Neuron (in vitro differentiated cells): ENCODE data around the gene FMN2.

Source experiments
- H2AFZ ChIP-seq: one replicate; pipeline ENCODE4 v1.6.1; 2013; ENCODE audit warnings: low read depth, mild to moderate bottlenecking, inconsistent platforms, low read length, moderate library complexity
- H3K27me3 ChIP-seq: one replicate; pipeline ENCODE4 v1.6.1; 2013; ENCODE audit warnings: low read length; ENCODE audit not compliant: insufficient read depth
- H3K36me3 ChIP-seq: one replicate; pipeline ENCODE4 v1.6.1; 2013; ENCODE audit warnings: low read length; ENCODE audit not compliant: insufficient read depth
- H3K4me1 ChIP-seq: one replicate; pipeline ENCODE4 v1.6.1; 2013; ENCODE audit warnings: low read length; ENCODE audit not compliant: insufficient read depth
- H3K4me3 ChIP-seq: 2 replicates; pipeline ENCODE4 v1.5.1; 2013; ENCODE audit warnings: mild to moderate bottlenecking, low read length, moderate library complexity
- H3K9me3 ChIP-seq: one replicate; pipeline ENCODE4 v1.6.1; 2013; ENCODE audit warnings: low read length

Gene FMN2

DNA sequence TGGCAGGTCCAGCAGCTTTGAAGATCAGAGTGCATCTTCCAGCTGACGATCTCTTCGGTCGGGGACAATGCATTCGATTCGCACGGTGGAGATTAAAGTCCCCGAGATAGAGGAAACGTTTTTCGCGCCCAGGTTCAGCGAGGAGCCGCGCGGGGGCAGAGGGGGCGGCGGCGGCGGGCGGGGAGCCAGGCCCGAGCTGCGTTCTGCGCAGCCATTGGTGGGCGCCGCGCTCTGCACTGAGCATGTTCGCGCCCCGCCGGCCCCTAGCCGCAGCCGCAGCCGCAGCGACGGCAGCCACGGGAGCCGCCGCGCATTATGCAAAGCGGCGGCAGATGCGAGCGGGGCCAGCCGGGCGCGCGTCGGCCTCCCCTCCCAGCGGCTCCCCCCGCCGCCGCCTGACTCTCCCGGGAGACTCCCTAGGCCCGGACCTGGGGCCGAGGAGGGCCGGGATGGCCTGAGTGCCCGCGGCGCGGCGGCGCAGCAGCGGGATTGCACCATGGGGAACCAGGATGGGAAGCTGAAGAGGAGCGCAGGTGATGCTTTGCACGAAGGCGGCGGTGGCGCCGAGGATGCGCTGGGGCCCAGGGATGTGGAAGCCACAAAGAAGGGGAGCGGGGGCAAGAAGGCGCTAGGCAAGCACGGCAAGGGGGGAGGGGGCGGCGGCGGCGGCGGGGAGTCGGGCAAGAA lies at the start of gene FMN2:
Gene FMN2 (plus strand): TSS at position 270 of the 687 bp plus-strand sequence. CDS start 227 bp downstream, at position 497.
- H3K27me3 ChIP-seq, result no peaks in the 10 kb centered on the region

DNA sequence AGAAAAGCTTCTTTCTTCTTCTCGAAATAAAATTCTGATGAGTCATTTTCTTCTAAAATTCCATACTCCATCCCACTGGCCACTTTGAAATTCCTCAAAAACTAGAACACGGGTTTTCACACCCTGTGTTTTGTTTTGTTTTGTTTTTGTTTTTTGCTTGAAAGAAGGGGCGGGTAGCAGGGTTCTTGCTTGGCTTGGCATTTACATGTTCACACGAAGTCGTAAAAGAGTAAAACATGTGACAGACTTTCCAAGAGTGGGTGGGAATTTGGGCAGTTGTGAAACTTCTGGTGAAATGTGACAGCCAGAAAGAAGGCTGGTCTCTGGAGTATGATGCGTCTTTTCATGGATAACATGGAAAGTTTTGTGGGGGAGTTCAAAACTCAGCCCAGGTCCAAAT lies 47.1 kb upstream of the FMN2 start:
- Histone ChIP-seq H3K27me3 (no peaks in the 10 kb centered on the region), H3K4me3 (no peak overlapping the region), H3K36me3 (no peaks in the 10 kb centered on the region), H2AFZ (no peak overlapping the region), H3K9me3 (peaks cover 1% of the 10 kb centered on the region), H3K4me1 (no peaks in the 10 kb centered on the region)

More for the DNA sequence above, at the start of gene FMN2:
- Histone ChIP-seq H3K4me1 (peaks cover 47% of the 10 kb centered on the region), H3K9me3 (no peaks in the 10 kb centered on the region), H3K4me3 (peak within 1 kb of the TSS; percentile 99), H3K36me3 (peaks cover 21% of the 10 kb centered on the region), H2AFZ (no peak within 1 kb of the TSS)

DNA sequence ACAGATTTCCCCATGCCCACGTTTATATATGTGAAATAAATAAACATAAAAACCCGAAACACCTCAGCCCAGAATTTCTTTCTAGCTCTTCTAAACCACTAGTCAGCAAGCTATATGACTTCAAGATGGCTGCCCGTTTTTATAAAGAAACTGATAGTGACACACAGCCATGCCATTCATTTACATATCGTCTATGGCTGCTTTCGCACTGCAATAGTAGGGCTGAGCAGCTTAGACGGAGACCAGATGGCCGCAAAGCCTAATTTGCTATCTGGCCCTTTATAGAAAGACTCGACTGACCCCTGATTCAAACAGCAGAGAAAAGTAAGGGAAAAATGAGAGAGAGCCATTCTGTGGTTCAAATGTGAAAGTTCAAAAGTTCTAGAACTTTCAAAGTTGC lies 45.7 kb upstream of the FMN2 start:
- Histone ChIP-seq H3K9me3 (peaks cover 1% of the 10 kb centered on the region), H3K4me1 (no peaks in the 10 kb centered on the region), H2AFZ (no peak overlapping the region), H3K27me3 (no peaks in the 10 kb centered on the region), H3K4me3 (no peak overlapping the region), H3K36me3 (no peaks in the 10 kb centered on the region)

DNA sequence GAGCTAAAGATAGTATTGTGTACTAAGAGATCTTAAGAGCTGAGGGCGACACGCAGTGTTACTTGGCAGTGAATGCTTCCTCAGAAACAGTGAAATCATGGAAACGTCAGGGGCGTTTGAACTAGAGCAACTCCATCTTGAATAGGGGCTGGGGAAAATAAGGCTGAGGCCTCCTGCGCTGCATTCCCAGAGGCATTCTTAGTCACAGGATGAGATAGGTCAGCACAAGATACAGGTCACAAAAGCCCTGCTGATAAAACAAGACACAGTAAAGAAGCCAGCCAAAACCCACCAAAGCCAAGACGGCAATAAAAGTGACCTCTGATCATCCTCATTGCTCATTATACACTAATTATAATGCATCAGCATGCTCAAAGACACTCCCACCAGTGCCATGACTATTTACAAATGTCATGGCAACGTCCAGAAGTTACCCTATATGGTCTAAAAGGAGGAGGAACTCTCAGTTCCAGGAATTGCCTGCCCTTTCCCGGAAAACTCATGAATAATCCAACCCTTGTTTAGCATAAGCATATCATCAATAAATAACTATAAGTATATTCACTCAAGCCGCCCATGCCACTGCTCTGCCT lies 37.5 kb upstream of the FMN2 start:
- Histone ChIP-seq H3K4me1 (peaks cover 46% of the 10 kb centered on the region), H3K36me3 (no peaks in the 10 kb centered on the region), H3K27me3 (no peaks in the 10 kb centered on the region), H3K9me3 (no peaks in the 10 kb centered on the region), H2AFZ (no peak overlapping the region), H3K4me3 (no peak overlapping the region)

DNA sequence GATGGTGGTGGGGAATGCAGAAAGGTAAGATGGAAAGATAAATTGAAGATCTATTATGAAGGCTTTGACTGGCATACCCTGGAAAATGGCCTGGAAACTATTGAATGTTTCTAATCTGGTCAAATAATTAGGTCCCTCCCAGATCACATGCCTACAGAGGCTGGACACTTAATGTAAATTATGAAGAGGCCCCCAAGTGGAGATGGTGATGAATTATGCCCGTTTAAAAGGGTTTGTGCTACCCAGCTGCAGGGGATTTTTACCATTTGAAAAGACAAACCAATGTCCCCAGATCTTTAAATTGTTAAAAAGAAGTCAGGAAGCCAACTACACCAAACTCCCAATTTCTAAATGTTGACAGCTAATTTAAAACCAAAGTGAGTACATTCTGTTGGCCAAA lies 35.7 kb upstream of the FMN2 start:
- H3K4me1 ChIP-seq, result peaks cover 46% of the 10 kb centered on the region
- H2AFZ ChIP-seq, result no peak overlapping the region
- no peaks in the 10 kb centered on the region for H3K9me3 ChIP-seq
- no peak overlapping the region for H3K4me3 ChIP-seq
- H3K36me3 ChIP-seq, result no peaks in the 10 kb centered on the region
- H3K27me3 ChIP-seq, result no peaks in the 10 kb centered on the region

DNA sequence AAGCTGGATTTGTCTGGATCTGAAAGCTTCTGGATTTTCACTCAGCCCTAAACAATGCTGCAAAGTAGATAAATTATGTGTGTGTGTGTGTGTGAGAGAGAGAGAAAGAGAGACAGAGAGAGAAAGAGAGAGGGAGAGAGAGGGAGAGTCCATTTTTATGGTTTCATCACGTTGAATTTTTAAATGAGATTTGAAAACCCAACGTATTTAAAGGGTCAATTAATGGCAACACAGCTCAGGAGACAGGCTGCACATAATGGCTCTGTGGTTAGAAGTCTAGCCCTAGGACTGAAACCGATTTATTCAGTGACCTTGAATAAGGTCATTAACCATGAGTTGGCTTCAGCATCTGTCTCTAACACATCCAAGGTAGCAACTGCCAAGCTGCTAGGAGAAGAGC lies 35.3 kb upstream of the FMN2 start:
- no peaks in the 10 kb centered on the region for H3K36me3 ChIP-seq
- H3K4me3 ChIP-seq, result no peak overlapping the region
- no peaks in the 10 kb centered on the region for H3K27me3 ChIP-seq
- no peak overlapping the region for H2AFZ ChIP-seq
- peaks cover 46% of the 10 kb centered on the region for H3K4me1 ChIP-seq
- no peaks in the 10 kb centered on the region for H3K9me3 ChIP-seq

DNA sequence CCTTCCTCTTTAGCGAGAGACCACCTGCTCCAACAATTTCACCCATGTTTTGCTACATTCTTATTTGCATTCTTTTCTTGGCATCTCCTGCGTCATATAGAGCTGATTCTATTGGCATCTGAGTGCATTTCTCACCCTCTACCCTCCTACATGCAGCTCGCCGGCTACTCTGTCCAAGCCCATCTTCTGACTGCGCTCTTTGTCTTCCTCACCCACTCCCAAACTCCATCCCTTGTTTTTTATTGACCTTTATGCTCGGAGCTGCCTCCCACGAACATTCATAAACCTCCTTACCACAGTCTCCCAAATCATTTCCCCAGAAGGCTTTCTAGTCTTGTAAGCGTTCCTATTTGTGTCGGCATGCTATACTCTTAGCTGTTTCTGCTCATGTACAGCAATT lies 33.6 kb upstream of the FMN2 start:
- H3K27me3 ChIP-seq, result no peaks in the 10 kb centered on the region
- H3K9me3 ChIP-seq, result no peaks in the 10 kb centered on the region
- no peaks in the 10 kb centered on the region for H3K36me3 ChIP-seq
- no peak overlapping the region for H2AFZ ChIP-seq
- H3K4me1 ChIP-seq, result peaks cover 43% of the 10 kb centered on the region
- no peak overlapping the region for H3K4me3 ChIP-seq

DNA sequence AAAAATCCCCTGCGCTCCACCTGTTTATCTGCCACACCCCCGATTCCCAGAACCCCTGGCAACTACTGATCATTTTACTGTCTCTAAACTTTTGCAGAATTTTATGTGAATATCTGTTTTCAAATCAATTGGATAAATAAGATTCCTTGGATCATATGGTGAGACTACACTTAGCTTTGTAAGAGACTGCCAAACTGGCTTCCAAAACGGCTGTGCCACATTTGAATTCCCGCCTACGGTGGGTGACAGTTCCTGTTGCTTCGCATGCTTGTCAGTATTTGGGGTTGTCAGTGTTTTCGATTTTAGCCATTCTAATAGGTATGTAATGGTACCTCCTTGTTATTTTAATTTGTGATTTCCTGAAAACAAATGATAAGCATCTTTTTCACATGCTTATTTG lies 22.7 kb upstream of the FMN2 start:
- Histone ChIP-seq H2AFZ (no peak overlapping the region), H3K9me3 (no peaks in the 10 kb centered on the region)

DNA sequence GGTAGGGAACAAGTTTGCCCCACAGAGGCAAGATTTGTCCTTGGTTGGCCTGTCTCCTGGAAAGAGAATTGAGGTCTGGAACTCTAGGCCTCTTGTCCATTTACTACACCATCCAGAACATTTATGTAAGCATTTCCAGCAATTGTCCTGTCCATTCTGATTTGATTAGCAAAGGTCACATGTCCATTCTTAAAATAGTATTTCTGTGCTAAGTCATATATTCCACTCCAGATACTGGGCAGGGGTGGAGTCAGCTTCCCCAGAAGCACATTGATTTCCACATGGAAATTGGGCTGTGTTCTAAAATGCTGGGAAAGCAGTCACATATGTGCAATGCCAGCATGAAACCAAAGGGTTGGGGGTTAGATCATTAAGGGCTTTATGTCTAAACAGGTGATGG lies 21.5 kb upstream of the FMN2 start:
- H2AFZ ChIP-seq, result no peak overlapping the region
- H3K27me3 ChIP-seq, result no peaks in the 10 kb centered on the region

More for the DNA sequence above, 22.7 kb upstream of the FMN2 start:
- no peaks in the 10 kb centered on the region for H3K36me3 ChIP-seq
- no peak overlapping the region for H3K4me3 ChIP-seq
- H3K4me1 ChIP-seq, result peaks cover 5% of the 10 kb centered on the region
- H3K27me3 ChIP-seq, result no peaks in the 10 kb centered on the region

DNA sequence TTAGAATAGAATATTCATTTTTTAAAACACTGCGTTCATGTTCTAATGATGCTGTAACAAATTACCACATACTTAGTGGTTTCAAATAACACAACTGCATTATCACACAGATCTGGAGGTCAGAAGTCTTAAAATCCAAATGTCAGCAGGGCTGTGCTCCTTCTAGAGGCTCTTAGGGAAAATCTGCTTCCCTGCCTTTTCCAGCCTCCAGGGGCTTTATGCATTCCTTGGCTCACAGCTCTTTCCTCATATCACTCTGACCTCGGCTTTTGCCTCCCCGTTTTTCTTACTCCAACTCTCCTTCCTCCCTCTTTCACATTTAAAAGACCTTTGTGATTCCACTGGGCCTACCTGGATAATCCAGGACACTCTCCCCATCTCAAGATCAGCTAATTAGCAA lies 18.6 kb upstream of the FMN2 start:
- Histone ChIP-seq H2AFZ (no peak overlapping the region), H3K4me1 (peaks cover 25% of the 10 kb centered on the region), H3K36me3 (no peaks in the 10 kb centered on the region), H3K27me3 (no peaks in the 10 kb centered on the region), H3K9me3 (peaks cover 2% of the 10 kb centered on the region), H3K4me3 (no peak overlapping the region)

More for the DNA sequence above, 21.5 kb upstream of the FMN2 start:
- Histone ChIP-seq H3K36me3 (no peaks in the 10 kb centered on the region), H3K9me3 (no peaks in the 10 kb centered on the region), H3K4me1 (peaks cover 17% of the 10 kb centered on the region), H3K4me3 (no peak overlapping the region)

DNA sequence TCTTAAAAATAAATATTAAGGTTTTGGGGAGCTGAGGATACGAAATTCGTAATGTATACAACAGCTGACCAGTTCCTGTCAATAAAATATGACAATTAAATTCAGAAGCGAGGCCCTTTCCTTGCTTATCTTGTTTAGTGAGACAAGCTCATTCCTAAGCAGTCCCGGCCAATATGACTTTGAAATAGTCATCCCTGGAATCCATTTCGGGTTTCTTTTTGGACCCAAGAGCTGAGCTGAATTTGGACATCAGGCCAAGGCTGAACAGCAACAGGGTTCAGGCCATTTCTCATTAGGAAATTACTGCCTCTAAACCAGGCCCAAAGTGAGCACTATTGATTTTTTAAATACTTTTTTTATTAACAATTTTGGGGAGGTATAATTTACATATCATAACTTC lies 17.3 kb upstream of the FMN2 start:
- no peak overlapping the region for H3K4me3 ChIP-seq
- H3K27me3 ChIP-seq, result no peaks in the 10 kb centered on the region
- peaks cover 25% of the 10 kb centered on the region for H3K4me1 ChIP-seq
- no peaks in the 10 kb centered on the region for H3K36me3 ChIP-seq
- no peak overlapping the region for H2AFZ ChIP-seq
- peaks cover 2% of the 10 kb centered on the region for H3K9me3 ChIP-seq

DNA sequence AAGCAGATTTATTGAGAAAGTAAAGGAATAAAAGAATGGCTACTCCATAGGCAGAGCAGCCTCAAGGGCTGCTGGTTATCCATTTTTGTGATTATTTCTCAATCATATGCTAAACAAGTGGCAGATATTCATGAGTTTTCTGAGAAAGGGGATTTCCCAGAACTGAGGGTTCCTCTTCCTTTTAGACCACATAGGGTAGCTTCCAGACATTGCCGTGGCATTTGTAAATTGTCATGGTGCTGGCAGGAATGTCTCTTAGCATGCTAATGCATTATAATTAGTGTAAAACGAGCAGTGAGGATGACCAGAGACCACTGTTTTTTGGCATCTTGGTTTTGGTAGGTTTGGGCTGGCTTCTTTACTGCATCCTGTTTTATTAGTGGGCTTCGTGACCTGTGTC lies 16.8 kb upstream of the FMN2 start:
- Histone ChIP-seq H3K36me3 (no peaks in the 10 kb centered on the region), H3K4me3 (no peak overlapping the region), H3K4me1 (peaks cover 25% of the 10 kb centered on the region), H3K27me3 (no peaks in the 10 kb centered on the region), H3K9me3 (peaks cover 2% of the 10 kb centered on the region), H2AFZ (no peak overlapping the region)

DNA sequence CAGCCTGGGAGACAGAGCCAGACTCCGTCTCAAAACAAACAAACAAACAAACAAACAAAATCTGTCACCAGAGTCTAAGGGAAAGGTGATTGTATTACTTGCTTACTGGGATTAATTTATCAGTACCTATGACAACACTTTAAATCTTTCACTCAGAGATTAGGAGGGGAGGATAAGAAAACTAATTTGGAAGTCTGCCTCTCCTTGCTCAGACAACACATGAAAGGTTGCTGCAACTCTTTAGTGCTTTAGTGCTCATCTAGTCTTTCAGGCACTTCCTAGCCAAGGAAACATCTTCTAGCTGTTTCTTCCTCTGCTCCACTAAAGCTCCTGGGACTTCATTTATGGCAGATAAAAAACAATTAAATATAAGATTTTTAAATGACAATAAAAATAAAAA lies 7.3 kb upstream of the FMN2 start:
- peaks cover 14% of the 10 kb centered on the region for H3K4me1 ChIP-seq
- H3K27me3 ChIP-seq, result no peaks in the 10 kb centered on the region
- H2AFZ ChIP-seq, result no peak overlapping the region
- no peaks in the 10 kb centered on the region for H3K36me3 ChIP-seq
- no peaks in the 10 kb centered on the region for H3K9me3 ChIP-seq
- no peak overlapping the region for H3K4me3 ChIP-seq

DNA sequence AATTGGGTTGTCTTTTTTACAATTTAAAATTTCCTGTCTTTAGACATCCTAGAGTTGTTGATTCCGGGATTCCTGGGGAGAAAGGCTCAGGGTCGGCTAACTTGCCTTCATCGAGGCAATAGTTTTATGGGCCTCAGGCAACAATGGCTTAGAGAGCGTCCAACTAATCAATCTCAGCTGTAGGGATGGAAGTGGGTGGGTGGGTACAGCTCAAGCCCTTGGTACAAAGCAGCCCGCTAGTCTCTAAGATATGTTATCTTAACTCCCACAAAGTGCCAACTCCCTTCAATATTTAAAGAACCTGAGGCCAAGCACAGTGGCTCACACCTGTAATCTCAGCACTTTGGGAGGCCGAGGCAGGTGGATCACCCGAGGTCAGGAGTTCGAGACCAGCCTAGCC lies 6.9 kb upstream of the FMN2 start:
- no peaks in the 10 kb centered on the region for H3K36me3 ChIP-seq
- H3K27me3 ChIP-seq, result no peaks in the 10 kb centered on the region
- no peaks in the 10 kb centered on the region for H3K9me3 ChIP-seq
- H3K4me3 ChIP-seq, result no peak overlapping the region
- H2AFZ ChIP-seq, result no peak overlapping the region
- peaks cover 18% of the 10 kb centered on the region for H3K4me1 ChIP-seq
